ENCODE data around the gene PNMA3. TPM values are rescaled to one million over a fixed set of nuclear protein-coding genes. Genes with fewer than 3 reads are reported as not detected.
A peak's percentile ranks its signal among the peaks of the same experiment; 100 is the strongest.
"Not testable (repeated sequence)": the region's sequence is repeated elsewhere in the genome, so short reads cannot be mapped to it uniquely, and the experiment has no call there.

Gene PNMA3
- total and polyA plus RNA-seq, 2 donors from 2014 or later: 1.7 to 4.3 TPM

- Histone ChIP-seq H3K9ac (ENCODE audit: low read length in 3 of 3) (no peak overlapping the region), H3K9me3 (ENCODE audit: control insufficient read depth in 2 of 3, insufficient read depth in 1 of 3, low read length in 3 of 3) (no peaks in the 10 kb centered on the region), H3K36me3 (ENCODE audit: control insufficient read depth in 2 of 3, insufficient read depth in 3 of 3, low read length in 3 of 3) (no peaks in the 10 kb centered on the region), H3K27me3 (ENCODE audit: control insufficient read depth, insufficient read depth, low read length) (no peaks in the 10 kb centered on the region), H3K27ac (ENCODE audit: low read depth in 2 of 2, low read length in 2 of 2) (no peak overlapping the region), H3K4me3 (ENCODE audit: low read length in 3 of 3) (no peak overlapping the region), H3K4me1 (ENCODE audit: control insufficient read depth in 2 of 3, insufficient read depth in 2 of 3, low read depth in 1 of 3, low read length in 3 of 3) (no peaks in the 10 kb centered on the region)
- no peak for FAIRE-seq
- peak in 1 of 5 donors; percentile 49 for DNase-seq
- intact Hi-C loops (cut with DNase I): no loop called here
- TF ChIP-seq CTCF (IDR thresholded peaks at IDR 0.05; ENCODE audit: borderline replicate concordance, extremely low read depth, insufficient read depth): no peak
Measured at GRCh38 chrX:153075366-153075765, 19.1 kb downstream of the PNMA3 start.

GRCh38 chrX:153077437-153078135 is 21.3 kb downstream of the PNMA3 start:
- intact Hi-C loops (cut with DNase I); H3K9me3 ChIP-seq (ENCODE audit: control insufficient read depth in 2 of 3, insufficient read depth in 1 of 3, low read length in 3 of 3); H3K4me1 ChIP-seq (ENCODE audit: control insufficient read depth in 2 of 3, insufficient read depth in 2 of 3, low read depth in 1 of 3, low read length in 3 of 3); H3K36me3 ChIP-seq (ENCODE audit: control insufficient read depth in 2 of 3, insufficient read depth in 3 of 3, low read length in 3 of 3); H3K9ac ChIP-seq (ENCODE audit: low read length in 3 of 3); H3K27me3 ChIP-seq (ENCODE audit: control insufficient read depth, insufficient read depth, low read length); DNase-seq; H3K27ac ChIP-seq (ENCODE audit: low read depth in 2 of 2, low read length in 2 of 2); FAIRE-seq; H3K4me3 ChIP-seq (ENCODE audit: low read length in 3 of 3): not testable (repeated sequence)

- H3K27me3 ChIP-seq (ENCODE audit: control insufficient read depth, insufficient read depth, low read length); H3K4me1 ChIP-seq (ENCODE audit: control insufficient read depth in 2 of 3, insufficient read depth in 2 of 3, low read depth in 1 of 3, low read length in 3 of 3); intact Hi-C loops (cut with DNase I); H3K9me3 ChIP-seq (ENCODE audit: control insufficient read depth in 2 of 3, insufficient read depth in 1 of 3, low read length in 3 of 3); H3K4me3 ChIP-seq (ENCODE audit: low read length in 3 of 3); H3K27ac ChIP-seq (ENCODE audit: low read depth in 2 of 2, low read length in 2 of 2); H3K9ac ChIP-seq (ENCODE audit: low read length in 3 of 3); H3K36me3 ChIP-seq (ENCODE audit: control insufficient read depth in 2 of 3, insufficient read depth in 3 of 3, low read length in 3 of 3); FAIRE-seq: not testable (repeated sequence)
- peak in 1 of 5 donors; percentile 64 for DNase-seq
Measured at GRCh38 chrX:153083238-153083923, 27.1 kb downstream of the PNMA3 start.

GRCh38 chrX:153102418-153102817 is 46.1 kb downstream of the PNMA3 start:
- H3K36me3 ChIP-seq (ENCODE audit: control insufficient read depth in 2 of 3, insufficient read depth in 3 of 3, low read length in 3 of 3): no peaks in the 10 kb centered on the region
- no peaks in the 10 kb centered on the region for H3K9me3 ChIP-seq (ENCODE audit: control insufficient read depth in 2 of 3, insufficient read depth in 1 of 3, low read length in 3 of 3)
- H3K4me3 ChIP-seq (ENCODE audit: low read length in 3 of 3): no peak overlapping the region
- no peak for TF ChIP-seq CTCF (IDR thresholded peaks at IDR 0.05; ENCODE audit: borderline replicate concordance, extremely low read depth, insufficient read depth)
- intact Hi-C loops (cut with DNase I): no loop called here
- FAIRE-seq (no peak), DNase-seq (no peak)
- no peaks in the 10 kb centered on the region for H3K27me3 ChIP-seq (ENCODE audit: control insufficient read depth, insufficient read depth, low read length)
- no peak overlapping the region for H3K9ac ChIP-seq (ENCODE audit: low read length in 3 of 3)
- H3K27ac ChIP-seq (ENCODE audit: low read depth in 2 of 2, low read length in 2 of 2): no peak overlapping the region
- H3K4me1 ChIP-seq (ENCODE audit: control insufficient read depth in 2 of 3, insufficient read depth in 2 of 3, low read depth in 1 of 3, low read length in 3 of 3): no peaks in the 10 kb centered on the region

GRCh38 chrX:153104959-153105358 is 48.7 kb downstream of the PNMA3 start:
- intact Hi-C loops (cut with DNase I); FAIRE-seq: not testable (repeated sequence)

GRCh38 chrX:153106092-153106801 is 50.0 kb downstream of the PNMA3 start:
- FAIRE-seq; H3K4me3 ChIP-seq (ENCODE audit: low read length in 3 of 3); H3K9me3 ChIP-seq (ENCODE audit: control insufficient read depth in 2 of 3, insufficient read depth in 1 of 3, low read length in 3 of 3); H3K27ac ChIP-seq (ENCODE audit: low read depth in 2 of 2, low read length in 2 of 2); H3K4me1 ChIP-seq (ENCODE audit: control insufficient read depth in 2 of 3, insufficient read depth in 2 of 3, low read depth in 1 of 3, low read length in 3 of 3); H3K27me3 ChIP-seq (ENCODE audit: control insufficient read depth, insufficient read depth, low read length); H3K9ac ChIP-seq (ENCODE audit: low read length in 3 of 3); DNase-seq; intact Hi-C loops (cut with DNase I); H3K36me3 ChIP-seq (ENCODE audit: control insufficient read depth in 2 of 3, insufficient read depth in 3 of 3, low read length in 3 of 3): not testable (repeated sequence)

More at GRCh38 chrX:153104959-153105358, 48.7 kb downstream of the PNMA3 start:
- not testable (repeated sequence) for H3K4me1 ChIP-seq (ENCODE audit: control insufficient read depth in 2 of 3, insufficient read depth in 2 of 3, low read depth in 1 of 3, low read length in 3 of 3); H3K4me3 ChIP-seq (ENCODE audit: low read length in 3 of 3); H3K27ac ChIP-seq (ENCODE audit: low read depth in 2 of 2, low read length in 2 of 2); H3K27me3 ChIP-seq (ENCODE audit: control insufficient read depth, insufficient read depth, low read length); H3K9ac ChIP-seq (ENCODE audit: low read length in 3 of 3); H3K36me3 ChIP-seq (ENCODE audit: control insufficient read depth in 2 of 3, insufficient read depth in 3 of 3, low read length in 3 of 3); DNase-seq; H3K9me3 ChIP-seq (ENCODE audit: control insufficient read depth in 2 of 3, insufficient read depth in 1 of 3, low read length in 3 of 3)
